ENCODE results near the gene BZW2. TPM values are rescaled to one million over a fixed set of nuclear protein-coding genes. Genes with fewer than 3 reads are reported as not detected.

Gene BZW2
- total RNA-seq, 2 donors from 2014 or later: 19.5 to 40.9 TPM

- DNase-seq (ENCODE audit: low spot score) (no peak), ATAC-seq (ENCODE audit: insufficient number of reproducible peaks, low FRiP score, low read depth) (no peak)
- Histone ChIP-seq H3K36me3 (no peaks in the 10 kb centered on the region), H3K27ac (no peak overlapping the region), H3K4me3 (no peak overlapping the region), H3K27me3 (replicated peaks; ENCODE audit: insufficient read depth) (no peaks in the 10 kb centered on the region), H3K9me3 (no peaks in the 10 kb centered on the region), H3K4me1 (ENCODE audit: control insufficient read depth in 1 of 2, low read depth in 2 of 2) (no peaks in the 10 kb centered on the region)
- no peak for TF ChIP-seq CTCF (IDR thresholded peaks at IDR 0.05)
Observed at GRCh38 chr7:16740996-16741395, 95.0 kb downstream of the BZW2 start.

DNA sequence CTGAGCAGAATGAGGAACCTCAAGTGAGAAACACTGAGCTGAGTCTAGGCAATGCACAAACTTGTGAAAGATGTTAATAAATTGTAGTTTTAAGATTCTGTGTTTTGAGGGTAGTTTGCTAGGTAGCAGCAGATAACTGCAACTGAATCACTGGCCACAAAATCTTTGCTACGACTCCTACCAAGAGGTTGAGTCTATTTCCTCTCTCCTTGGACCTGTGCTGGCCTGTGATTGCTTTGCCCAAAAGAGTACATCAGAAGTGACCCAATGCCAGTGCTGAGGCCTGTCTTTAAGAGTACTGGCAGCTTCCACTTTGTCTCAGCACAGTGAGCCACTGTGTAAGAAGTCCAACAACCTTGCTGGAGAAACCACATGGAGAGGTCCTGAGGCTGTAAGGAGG is 95.7 kb downstream of the BZW2 start:
- H3K4me3 ChIP-seq: no peak overlapping the region
- TF ChIP-seq CTCF (IDR thresholded peaks at IDR 0.05): no peak
- H3K36me3 ChIP-seq: no peaks in the 10 kb centered on the region
- no peaks in the 10 kb centered on the region for H3K4me1 ChIP-seq (ENCODE audit: control insufficient read depth in 1 of 2, low read depth in 2 of 2)
- DNase-seq (ENCODE audit: low spot score) (no peak), ATAC-seq (ENCODE audit: insufficient number of reproducible peaks, low FRiP score, low read depth) (no peak)
- no peaks in the 10 kb centered on the region for H3K27me3 ChIP-seq (replicated peaks; ENCODE audit: insufficient read depth)
- no peaks in the 10 kb centered on the region for H3K9me3 ChIP-seq
- no peak overlapping the region for H3K27ac ChIP-seq

GRCh38 chr7:16742547-16742946 is 96.6 kb downstream of the BZW2 start:
- no peak for TF ChIP-seq CTCF (IDR thresholded peaks at IDR 0.05)
- no peak overlapping the region for H3K27ac ChIP-seq
- H3K4me3 ChIP-seq: no peak overlapping the region
- H3K36me3 ChIP-seq: no peaks in the 10 kb centered on the region
- H3K4me1 ChIP-seq (ENCODE audit: control insufficient read depth in 1 of 2, low read depth in 2 of 2): no peaks in the 10 kb centered on the region
- no peaks in the 10 kb centered on the region for H3K9me3 ChIP-seq
- DNase-seq (ENCODE audit: low spot score) (no peak), ATAC-seq (ENCODE audit: insufficient number of reproducible peaks, low FRiP score, low read depth) (no peak)
- no peaks in the 10 kb centered on the region for H3K27me3 ChIP-seq (replicated peaks; ENCODE audit: insufficient read depth)

DNA sequence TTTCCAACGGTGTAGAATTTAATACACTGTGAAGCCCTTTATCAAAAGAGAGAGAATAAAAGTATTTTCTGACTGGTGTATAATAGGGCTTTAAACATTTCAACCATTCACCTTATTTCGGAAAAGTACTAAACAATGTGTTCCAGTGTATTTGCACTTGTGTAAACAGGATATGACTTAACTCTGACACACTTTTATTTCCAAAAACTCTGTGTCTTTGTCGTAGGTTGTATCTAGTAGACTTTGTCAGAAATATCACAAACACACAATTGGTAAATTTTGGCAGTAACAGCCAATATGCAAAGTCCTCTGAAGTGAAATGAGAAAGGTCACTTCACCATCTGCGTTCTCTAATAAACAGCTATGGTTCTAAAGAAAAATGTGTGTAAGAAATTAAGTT is 97.3 kb downstream of the BZW2 start:
- Histone ChIP-seq H3K27ac (no peak overlapping the region), H3K36me3 (no peaks in the 10 kb centered on the region), H3K9me3 (no peaks in the 10 kb centered on the region), H3K4me3 (no peak overlapping the region), H3K4me1 (ENCODE audit: control insufficient read depth in 1 of 2, low read depth in 2 of 2) (no peaks in the 10 kb centered on the region), H3K27me3 (replicated peaks; ENCODE audit: insufficient read depth) (no peaks in the 10 kb centered on the region)
- ATAC-seq (ENCODE audit: insufficient number of reproducible peaks, low FRiP score, low read depth): no peak
- DNase-seq (ENCODE audit: low spot score): no peak
- no peak for TF ChIP-seq CTCF (IDR thresholded peaks at IDR 0.05)

- ATAC-seq (ENCODE audit: insufficient number of reproducible peaks, low FRiP score, low read depth): no peak
- H3K4me3 ChIP-seq: no peak overlapping the region
- no peak for TF ChIP-seq CTCF (IDR thresholded peaks at IDR 0.05)
- DNase-seq (ENCODE audit: low spot score): no peak
- no peaks in the 10 kb centered on the region for H3K4me1 ChIP-seq (ENCODE audit: control insufficient read depth in 1 of 2, low read depth in 2 of 2)
- H3K27ac ChIP-seq: no peak overlapping the region
- H3K27me3 ChIP-seq (replicated peaks; ENCODE audit: insufficient read depth): no peaks in the 10 kb centered on the region
- no peaks in the 10 kb centered on the region for H3K36me3 ChIP-seq
- no peaks in the 10 kb centered on the region for H3K9me3 ChIP-seq
Observed at GRCh38 chr7:16744518-16745250, 98.7 kb downstream of the BZW2 start.
